Brain microvascular endothelial cell (primary cell): ENCODE data around the gene MDH1.

Source experiments
- DNase-seq: peaks from one replicate; pipeline ENCODE4 v3.0.0-alpha.2; 2020
- H3K27ac ChIP-seq: fragments of 250-450 bp; sonication (Bioruptor Pico); 2 replicates; pipeline ENCODE4 v1.5.1; 2020; ENCODE audit warnings: mild to moderate bottlenecking, moderate library complexity
- H3K27me3 ChIP-seq: fragments of 250-450 bp; sonication (Bioruptor Pico); replicated peaks from 2 replicates; pipeline ENCODE4 v1.5.1; 2020; ENCODE audit warnings: mild to moderate bottlenecking
- H3K36me3 ChIP-seq: fragments of 250-450 bp; sonication (Bioruptor Pico); replicated peaks from 2 replicates; pipeline ENCODE4 v1.5.1; 2020; ENCODE audit warnings: mild to moderate bottlenecking
- H3K4me3 ChIP-seq: 2 replicates; pipeline ENCODE4 v1.5.1; 2011; ENCODE audit warnings: low read depth, mild to moderate bottlenecking, control low read depth, low read length, moderate library complexity
- in situ Hi-C: cut with HindIII; loops from 2 replicates; pipeline ENCODE4 v1.10.0; 2017; ENCODE audit warnings: low sequenced_read_pairs, low pct_ligation_motif_present
- TF ChIP-seq, protein P1 (sequence below): IDR thresholded peaks from 2 replicates; pipeline ENCODE4 v1.5.1; 2011; ENCODE audit warnings: low read depth, mild to moderate bottlenecking, moderate library complexity, low read length, control low read depth, inconsistent platforms; ENCODE audit errors: missing control alignments

Gene MDH1

GRCh38 chr2:63650756-63651155 is 62.0 kb downstream of the MDH1 start:
- H3K27ac ChIP-seq: no peak overlapping the region
- TF ChIP-seq, protein P1, sequence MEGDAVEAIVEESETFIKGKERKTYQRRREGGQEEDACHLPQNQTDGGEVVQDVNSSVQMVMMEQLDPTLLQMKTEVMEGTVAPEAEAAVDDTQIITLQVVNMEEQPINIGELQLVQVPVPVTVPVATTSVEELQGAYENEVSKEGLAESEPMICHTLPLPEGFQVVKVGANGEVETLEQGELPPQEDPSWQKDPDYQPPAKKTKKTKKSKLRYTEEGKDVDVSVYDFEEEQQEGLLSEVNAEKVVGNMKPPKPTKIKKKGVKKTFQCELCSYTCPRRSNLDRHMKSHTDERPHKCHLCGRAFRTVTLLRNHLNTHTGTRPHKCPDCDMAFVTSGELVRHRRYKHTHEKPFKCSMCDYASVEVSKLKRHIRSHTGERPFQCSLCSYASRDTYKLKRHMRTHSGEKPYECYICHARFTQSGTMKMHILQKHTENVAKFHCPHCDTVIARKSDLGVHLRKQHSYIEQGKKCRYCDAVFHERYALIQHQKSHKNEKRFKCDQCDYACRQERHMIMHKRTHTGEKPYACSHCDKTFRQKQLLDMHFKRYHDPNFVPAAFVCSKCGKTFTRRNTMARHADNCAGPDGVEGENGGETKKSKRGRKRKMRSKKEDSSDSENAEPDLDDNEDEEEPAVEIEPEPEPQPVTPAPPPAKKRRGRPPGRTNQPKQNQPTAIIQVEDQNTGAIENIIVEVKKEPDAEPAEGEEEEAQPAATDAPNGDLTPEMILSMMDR: no peak
- no peak overlapping the region for H3K4me3 ChIP-seq
- in situ Hi-C loops: no loop called here
- H3K27me3 ChIP-seq: no peaks in the 10 kb centered on the region
- H3K36me3 ChIP-seq: no peaks in the 10 kb centered on the region
- DNase-seq: no peak

DNA sequence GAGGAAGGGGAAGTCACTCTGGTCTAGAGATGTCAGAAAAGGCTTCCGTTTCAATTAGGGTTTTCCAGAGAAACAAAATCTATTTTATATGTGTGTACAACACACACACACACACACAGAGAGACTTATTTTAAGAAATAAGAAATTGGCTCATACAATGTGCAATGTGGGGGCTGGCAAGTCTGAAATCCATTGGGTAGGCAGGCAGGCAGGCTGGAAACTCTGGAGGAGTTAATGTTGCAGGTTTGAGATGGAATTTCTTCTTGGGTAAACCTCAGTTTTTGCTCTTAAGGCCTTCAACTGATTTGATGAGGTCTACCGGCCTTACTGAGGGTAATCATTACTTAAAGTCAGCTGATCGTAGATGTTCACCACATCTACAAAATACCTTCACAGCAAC is 62.6 kb downstream of the MDH1 start:
- no peaks in the 10 kb centered on the region for H3K36me3 ChIP-seq
- H3K27me3 ChIP-seq: no peaks in the 10 kb centered on the region
- no peak overlapping the region for H3K27ac ChIP-seq
- in situ Hi-C loops: no loop called here
- TF ChIP-seq, protein P1: no peak
- DNase-seq: no peak
- no peak overlapping the region for H3K4me3 ChIP-seq

- Histone ChIP-seq H3K36me3 (no peaks in the 10 kb centered on the region), H3K4me3 (no peak overlapping the region), H3K27me3 (no peaks in the 10 kb centered on the region), H3K27ac (no peak overlapping the region)
- in situ Hi-C loops: no loop called here
- TF ChIP-seq, protein P1: no peak
- no peak for DNase-seq
Measured at GRCh38 chr2:63651861-63652651, 63.3 kb downstream of the MDH1 start.

GRCh38 chr2:63652652-63652985 is 63.9 kb downstream of the MDH1 start:
- Histone ChIP-seq H3K27ac (no peak overlapping the region), H3K27me3 (no peaks in the 10 kb centered on the region), H3K4me3 (no peak overlapping the region), H3K36me3 (no peaks in the 10 kb centered on the region)
- no peak for DNase-seq
- TF ChIP-seq, protein P1: no peak
- in situ Hi-C loops: no loop called here

GRCh38 chr2:63654959-63655358 is 66.2 kb downstream of the MDH1 start:
- TF ChIP-seq, protein P1: no peak
- DNase-seq: no peak
- in situ Hi-C loops: no loop called here
- no peaks in the 10 kb centered on the region for H3K27me3 ChIP-seq
- H3K36me3 ChIP-seq: no peaks in the 10 kb centered on the region
- no peak overlapping the region for H3K4me3 ChIP-seq
- no peak overlapping the region for H3K27ac ChIP-seq
